Measurements from ENCODE around the gene LAMA4.

DNA sequence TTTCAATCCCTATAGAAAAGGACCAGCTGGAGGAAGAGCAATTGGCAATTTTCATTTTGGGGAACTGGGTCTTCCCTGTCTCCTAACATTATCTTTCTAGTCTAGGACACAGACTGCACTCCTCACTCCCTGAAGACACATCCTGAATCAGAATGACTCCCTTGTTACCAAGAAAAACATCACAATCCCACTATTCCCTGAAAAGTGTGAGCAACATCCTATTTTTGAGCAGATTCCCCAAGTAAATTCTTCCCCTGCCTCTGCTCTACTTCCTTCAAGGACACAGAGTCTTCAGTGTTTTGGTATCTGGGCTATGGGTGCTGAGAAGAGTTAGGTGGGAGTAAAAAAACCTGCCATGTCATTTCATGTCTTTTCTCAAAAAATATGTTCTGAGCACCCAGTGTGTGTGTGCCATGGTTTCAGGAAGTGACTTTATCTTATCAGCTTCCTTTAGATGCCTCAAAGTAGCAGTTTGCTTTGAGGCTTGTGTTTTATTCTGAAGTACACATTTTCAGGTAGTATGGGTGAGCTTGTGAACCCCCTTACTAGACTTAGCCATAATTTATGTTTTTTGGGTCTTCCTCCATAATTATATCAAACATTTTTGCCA is 12.4 kb downstream of the LAMA4 start:
- TF ChIP-seq, protein P1, sequence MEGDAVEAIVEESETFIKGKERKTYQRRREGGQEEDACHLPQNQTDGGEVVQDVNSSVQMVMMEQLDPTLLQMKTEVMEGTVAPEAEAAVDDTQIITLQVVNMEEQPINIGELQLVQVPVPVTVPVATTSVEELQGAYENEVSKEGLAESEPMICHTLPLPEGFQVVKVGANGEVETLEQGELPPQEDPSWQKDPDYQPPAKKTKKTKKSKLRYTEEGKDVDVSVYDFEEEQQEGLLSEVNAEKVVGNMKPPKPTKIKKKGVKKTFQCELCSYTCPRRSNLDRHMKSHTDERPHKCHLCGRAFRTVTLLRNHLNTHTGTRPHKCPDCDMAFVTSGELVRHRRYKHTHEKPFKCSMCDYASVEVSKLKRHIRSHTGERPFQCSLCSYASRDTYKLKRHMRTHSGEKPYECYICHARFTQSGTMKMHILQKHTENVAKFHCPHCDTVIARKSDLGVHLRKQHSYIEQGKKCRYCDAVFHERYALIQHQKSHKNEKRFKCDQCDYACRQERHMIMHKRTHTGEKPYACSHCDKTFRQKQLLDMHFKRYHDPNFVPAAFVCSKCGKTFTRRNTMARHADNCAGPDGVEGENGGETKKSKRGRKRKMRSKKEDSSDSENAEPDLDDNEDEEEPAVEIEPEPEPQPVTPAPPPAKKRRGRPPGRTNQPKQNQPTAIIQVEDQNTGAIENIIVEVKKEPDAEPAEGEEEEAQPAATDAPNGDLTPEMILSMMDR (conservative IDR thresholded peaks at IDR 0.05; ENCODE audit: low read depth, low read length): no peak
- TF ChIP-seq EZH2 (IDR thresholded peaks at IDR 0.05; ENCODE audit: low read length, unreplicated experiment) (no peak), EZH2phosphoT487 (IDR thresholded peaks at IDR 0.05; ENCODE audit: borderline replicate concordance, low read length) (no peak)
